HG02763 (cell line): ENCODE data around the gene SLC24A5.

Experiments
- ATAC-seq: cut with Tn5 transposase; IDR thresholded peaks from one replicate; pipeline ENCODE4 v1.9.1; 2021; ENCODE audit warnings: mild to moderate bottlenecking, moderate library complexity; ENCODE audit not compliant: unreplicated experiment

SLC24A5 gene

DNA sequence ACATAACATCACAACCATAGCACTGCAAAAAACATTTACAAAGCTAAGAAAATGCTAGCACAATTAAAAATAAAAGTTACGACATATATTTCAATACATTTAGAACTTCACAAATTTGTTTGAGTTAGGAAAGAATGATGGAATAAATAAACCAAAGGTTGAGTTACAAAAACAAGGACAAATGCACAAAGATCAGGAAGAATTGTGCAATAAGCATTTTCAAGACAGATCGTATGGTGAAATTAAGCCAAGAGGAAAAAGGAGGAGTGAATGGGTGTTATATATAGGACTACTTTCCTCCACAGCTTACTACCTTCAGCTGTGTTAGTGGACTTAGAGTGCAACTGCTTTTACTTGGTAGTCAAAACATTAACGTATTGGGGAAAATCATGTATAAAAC is 64.7 kb downstream of the SLC24A5 start:
- no peak for ATAC-seq

DNA sequence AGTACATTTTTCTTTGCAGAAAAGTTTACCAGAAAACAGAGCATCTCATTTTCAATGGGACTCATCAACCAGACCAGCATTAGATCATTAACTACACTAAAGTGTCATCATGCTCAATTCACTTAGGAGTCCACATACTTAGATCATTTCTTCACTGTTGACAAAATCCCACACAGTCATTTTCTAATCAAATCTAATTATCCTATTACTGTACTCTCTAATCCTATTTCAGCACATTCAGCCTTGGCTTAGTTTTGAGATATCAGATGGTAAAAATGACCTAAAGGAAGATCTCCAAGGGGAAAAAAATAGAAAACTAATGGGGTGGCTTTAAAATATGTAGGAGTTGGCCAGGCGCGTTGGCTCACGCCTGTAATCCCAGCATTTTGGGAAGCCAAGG is 65.5 kb downstream of the SLC24A5 start:
- no peak for ATAC-seq

DNA sequence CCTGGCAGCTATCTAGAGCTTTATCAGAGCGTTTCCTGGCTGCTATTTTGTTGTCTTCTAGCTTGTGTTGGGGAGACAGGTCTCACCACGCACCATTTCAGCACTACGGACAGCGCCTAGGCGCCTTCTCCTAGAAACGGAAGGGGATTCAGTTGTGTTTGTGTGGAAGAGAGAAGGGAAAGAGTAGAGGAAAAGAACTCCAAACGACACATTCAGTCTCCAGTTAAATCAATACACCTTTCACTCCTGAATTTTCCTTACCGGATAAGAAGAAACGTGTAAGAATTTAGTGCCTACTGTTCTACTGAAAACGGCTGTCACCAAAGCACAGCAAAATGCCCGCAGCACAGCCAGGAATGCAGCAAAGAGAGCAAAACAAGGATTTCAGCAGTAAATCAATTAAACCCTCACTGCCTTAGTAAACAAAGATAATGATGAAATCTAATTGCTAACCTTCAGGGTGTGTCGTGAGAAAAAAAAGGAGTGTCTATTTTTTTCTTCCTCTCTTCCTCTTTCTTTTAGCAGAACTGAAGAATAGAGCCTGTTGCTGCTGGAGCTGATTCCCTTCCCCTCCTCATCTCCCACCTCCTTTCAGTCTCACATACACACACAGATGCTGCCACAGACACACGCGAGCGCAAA is 70.3 kb downstream of the SLC24A5 start:
- ATAC-seq = no peak

DNA sequence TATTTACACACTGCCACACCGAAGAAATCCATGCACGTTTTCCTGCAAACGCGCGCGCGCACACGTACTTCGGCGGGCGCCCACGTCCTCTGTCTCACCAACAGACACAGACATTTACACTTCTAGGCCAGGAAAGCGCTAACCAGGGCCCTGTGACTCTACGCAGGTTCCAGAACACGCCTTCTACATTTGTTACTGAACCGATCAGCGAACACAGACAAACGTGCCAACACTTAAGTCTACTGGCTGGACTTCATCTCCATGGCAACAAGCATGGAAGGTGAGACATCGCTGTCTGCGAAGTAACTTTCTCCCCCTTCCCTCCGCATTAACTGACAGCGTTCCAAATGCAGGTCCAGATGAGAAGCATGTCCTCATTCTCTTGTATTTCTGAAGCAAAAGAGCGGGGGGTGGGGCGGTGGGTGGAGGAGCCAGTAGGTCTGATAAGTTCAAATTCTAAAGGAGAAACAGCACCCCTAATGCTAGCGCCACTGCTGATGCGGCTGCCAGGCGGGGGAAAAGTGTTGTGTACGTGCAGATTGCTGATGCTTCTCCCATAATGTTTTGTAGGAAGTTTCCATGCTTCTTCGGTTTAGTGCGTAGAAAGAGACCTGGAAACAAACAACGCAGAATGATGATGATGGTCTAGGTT is 70.9 kb downstream of the SLC24A5 start, which contains the start of gene CTXN2:
CTXN2 (plus strand) TSS at position 92 of the 652 bp plus-strand sequence. CDS start 9,636 bp downstream, outside the sequence.
- no peak for ATAC-seq
